ENCODE measurements around the gene BRD2. TPM values are rescaled to one million over a fixed set of nuclear protein-coding genes. Genes with fewer than 3 reads are reported as not detected.

BRD2 gene
- total RNA-seq, 1 experiment from 2014 or later, result 252 TPM

DNA sequence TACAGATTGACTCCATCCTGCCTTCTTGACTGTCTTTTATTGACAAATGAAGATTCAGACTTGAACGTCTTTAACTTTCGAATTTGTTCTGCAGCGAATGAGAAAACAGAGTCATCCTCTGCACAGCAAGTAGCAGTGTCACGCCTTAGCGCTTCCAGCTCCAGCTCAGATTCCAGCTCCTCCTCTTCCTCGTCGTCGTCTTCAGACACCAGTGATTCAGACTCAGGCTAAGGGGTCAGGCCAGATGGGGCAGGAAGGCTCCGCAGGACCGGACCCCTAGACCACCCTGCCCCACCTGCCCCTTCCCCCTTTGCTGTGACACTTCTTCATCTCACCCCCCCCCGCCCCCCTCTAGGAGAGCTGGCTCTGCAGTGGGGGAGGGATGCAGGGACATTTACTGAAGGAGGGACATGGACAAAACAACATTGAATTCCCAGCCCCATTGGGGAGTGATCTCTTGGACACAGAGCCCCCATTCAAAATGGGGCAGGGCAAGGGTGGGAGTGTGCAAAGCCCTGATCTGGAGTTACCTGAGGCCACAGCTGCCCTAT, 12.2 kb downstream of the BRD2 start:
- H3K27me3 ChIP-seq (ENCODE audit: insufficient read depth, low read length), result no peaks in the 10 kb centered on the region
- no peaks in the 10 kb centered on the region for H3K9me3 ChIP-seq (ENCODE audit: control insufficient read depth, low read depth, low read length)
- no peak overlapping the region for H3K4ac ChIP-seq (ENCODE audit: low read depth, low read length)
- no peak overlapping the region for H3T11ph ChIP-seq (ENCODE audit: low read length)
- Mint-ChIP-seq H3K36me3 (ENCODE audit: insufficient read depth in 1 of 3, low read depth in 3 of 3) (peaks cover 59 to 67% (median 62%) of the 10 kb centered on the region in 3 experiments), H3K27ac (peak overlapping the region in 1 of 3 experiments; percentile 84; a peak in 2 of 7 replicates), H3K4me1 (peaks cover 19 to 49% of the 10 kb centered on the region in 2 experiments), H3K9me3 (no peaks in the 10 kb centered on the region), H3K27me3 (ENCODE audit: low read depth) (no peaks in the 10 kb centered on the region; the same call in none of the 2 replicates), H3K4me3 (no peak overlapping the region)
- no peak overlapping the region for H4K91ac ChIP-seq (ENCODE audit: insufficient read length, low read depth, low read length)
- no peak overlapping the region for H3K18ac ChIP-seq (ENCODE audit: insufficient read length, low read depth, low read length)
- no peak overlapping the region for H3K56ac ChIP-seq (ENCODE audit: insufficient read length, low read depth, low read length)
- no peak for DNase-seq
- TF ChIP-seq, protein P1, sequence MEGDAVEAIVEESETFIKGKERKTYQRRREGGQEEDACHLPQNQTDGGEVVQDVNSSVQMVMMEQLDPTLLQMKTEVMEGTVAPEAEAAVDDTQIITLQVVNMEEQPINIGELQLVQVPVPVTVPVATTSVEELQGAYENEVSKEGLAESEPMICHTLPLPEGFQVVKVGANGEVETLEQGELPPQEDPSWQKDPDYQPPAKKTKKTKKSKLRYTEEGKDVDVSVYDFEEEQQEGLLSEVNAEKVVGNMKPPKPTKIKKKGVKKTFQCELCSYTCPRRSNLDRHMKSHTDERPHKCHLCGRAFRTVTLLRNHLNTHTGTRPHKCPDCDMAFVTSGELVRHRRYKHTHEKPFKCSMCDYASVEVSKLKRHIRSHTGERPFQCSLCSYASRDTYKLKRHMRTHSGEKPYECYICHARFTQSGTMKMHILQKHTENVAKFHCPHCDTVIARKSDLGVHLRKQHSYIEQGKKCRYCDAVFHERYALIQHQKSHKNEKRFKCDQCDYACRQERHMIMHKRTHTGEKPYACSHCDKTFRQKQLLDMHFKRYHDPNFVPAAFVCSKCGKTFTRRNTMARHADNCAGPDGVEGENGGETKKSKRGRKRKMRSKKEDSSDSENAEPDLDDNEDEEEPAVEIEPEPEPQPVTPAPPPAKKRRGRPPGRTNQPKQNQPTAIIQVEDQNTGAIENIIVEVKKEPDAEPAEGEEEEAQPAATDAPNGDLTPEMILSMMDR (conservative IDR thresholded peaks at IDR 0.05), result no peak
- no peak overlapping the region for H4K8ac ChIP-seq (replicated peaks; ENCODE audit: insufficient read length, low read depth, low read length)
- no peak overlapping the region for H3K9ac ChIP-seq (ENCODE audit: extremely low read depth, insufficient read length, low read length)
- no peaks in the 10 kb centered on the region for H4K20me1 ChIP-seq (ENCODE audit: control insufficient read depth, insufficient read depth, insufficient read length)
- H3K4me1 ChIP-seq (ENCODE audit: insufficient read depth, low read length), result no peaks in the 10 kb centered on the region
- peaks cover 10% of the 10 kb centered on the region for H3K79me2 ChIP-seq (ENCODE audit: insufficient read depth, low read length)
- H3K4me2 ChIP-seq (ENCODE audit: insufficient read depth, insufficient read length, low read length), result no peak overlapping the region
- H2AFZ ChIP-seq (ENCODE audit: low read length), result no peak overlapping the region
- H3K23ac ChIP-seq (ENCODE audit: insufficient read length, low read depth, low read length), result no peak overlapping the region
- H4K5ac ChIP-seq (ENCODE audit: insufficient read length, low read depth, low read length), result no peak overlapping the region
- no peak overlapping the region for H2BK20ac ChIP-seq (ENCODE audit: low read depth, low read length, poor library complexity, severe bottlenecking)
- no CpG with 5 or more reads among the region's 11 CpGs for WGBS (ENCODE audit: extremely low coverage, insufficient read length, low lambda C conversion rate)
- no peaks in the 10 kb centered on the region for H3K23me2 ChIP-seq (ENCODE audit: insufficient read length, low read depth, low read length, poor library complexity, severe bottlenecking)
- H2AK5ac ChIP-seq (ENCODE audit: insufficient read length, low read length), result no peak overlapping the region
- H2BK15ac ChIP-seq (ENCODE audit: low read depth, low read length), result no peak overlapping the region
- H3K14ac ChIP-seq (ENCODE audit: insufficient read depth, low read length), result no peak overlapping the region
- H3K27ac ChIP-seq (ENCODE audit: insufficient read length, low read depth, low read length), result no peak overlapping the region
- H2BK5ac ChIP-seq (ENCODE audit: insufficient read length, low read length), result no peak overlapping the region
- peaks cover 20% of the 10 kb centered on the region for H3K79me1 ChIP-seq (ENCODE audit: insufficient read depth, low read depth, low read length, poor library complexity, severe bottlenecking)
- H2BK12ac ChIP-seq (ENCODE audit: insufficient read length, low read depth, low read length), result no peak overlapping the region
- no peak overlapping the region for H2BK120ac ChIP-seq (ENCODE audit: low read depth, low read length, poor library complexity, severe bottlenecking)
